NCI-H2171 treated with DMSO at 0.1 percent for 48 hours (cell line): Measurements from ENCODE around the gene KCNJ16.
A peak's percentile ranks its signal among the peaks of the same experiment; 100 is the strongest.
"Not testable (repeated sequence)": the region's sequence is repeated elsewhere in the genome, so short reads cannot be mapped to it uniquely, and the experiment has no call there.

Experiments
- DNase-seq: peaks from one replicate; lab custom pipeline; 2025; lab: John Stamatoyannopoulos, UW

KCNJ16 gene

GRCh38 chr17:70074956-70075355 lies at the start of gene KCNJ16:
TSS of gene KCNJ16 (plus strand) at chr17:70075225. CDS start at chr17:70132088, 56,863 bp downstream.
- DNase-seq = no peak

- no peak for DNase-seq
These were observed 46.6 kb upstream of the KCNJ16 start for GRCh38 chr17:70028397-70028796.

GRCh38 chr17:70028978-70029767 lies 45.9 kb upstream of the KCNJ16 start:
- no peak for DNase-seq

GRCh38 chr17:70030371-70030770 lies 44.7 kb upstream of the KCNJ16 start:
- no peak for DNase-seq

- no peak for DNase-seq
These were observed 43.7 kb upstream of the KCNJ16 start for GRCh38 chr17:70031341-70031740.

- no peak for DNase-seq
These were observed 41.9 kb upstream of the KCNJ16 start for GRCh38 chr17:70033165-70033564.

- no peak for DNase-seq
These were observed 40.9 kb upstream of the KCNJ16 start for GRCh38 chr17:70034158-70034557.

GRCh38 chr17:70037498-70037897 lies 37.5 kb upstream of the KCNJ16 start:
- DNase-seq = peak; percentile 92

GRCh38 chr17:70040336-70040735 lies 34.7 kb upstream of the KCNJ16 start:
- no peak for DNase-seq

GRCh38 chr17:70041061-70041460 lies 34.0 kb upstream of the KCNJ16 start:
- DNase-seq = no peak

- DNase-seq = no peak
These were observed 33.5 kb upstream of the KCNJ16 start for GRCh38 chr17:70041540-70041939.

GRCh38 chr17:70045780-70046179 lies 29.2 kb upstream of the KCNJ16 start:
- not testable (repeated sequence) for DNase-seq

- DNase-seq = no peak
These were observed 27.2 kb upstream of the KCNJ16 start for GRCh38 chr17:70047619-70048419.

GRCh38 chr17:70049801-70050591 lies 25.0 kb upstream of the KCNJ16 start:
- no peak for DNase-seq

GRCh38 chr17:70050931-70051330 lies 24.1 kb upstream of the KCNJ16 start:
- no peak for DNase-seq

- no peak for DNase-seq
These were observed 21.5 kb upstream of the KCNJ16 start for GRCh38 chr17:70053241-70054234.

GRCh38 chr17:70055000-70055399 lies 20.0 kb upstream of the KCNJ16 start:
- DNase-seq = peak; percentile 11

- DNase-seq = no peak
These were observed 16.0 kb upstream of the KCNJ16 start for GRCh38 chr17:70059071-70059470.

GRCh38 chr17:70059649-70060048 lies 15.4 kb upstream of the KCNJ16 start:
- peak; percentile 31 for DNase-seq

GRCh38 chr17:70060415-70060814 lies 14.6 kb upstream of the KCNJ16 start:
- DNase-seq = peak; percentile 94

- no peak for DNase-seq
These were observed 7.9 kb upstream of the KCNJ16 start for GRCh38 chr17:70067134-70067533.
